Neural crest cell (in vitro differentiated cells): ENCODE results near the gene DOC2B. TPM values are rescaled to one million over a fixed set of nuclear protein-coding genes. Genes with fewer than 3 reads are reported as not detected.
A peak's percentile ranks its signal among the peaks of the same experiment; 100 is the strongest.
"Not testable (repeated sequence)": the region's sequence is repeated elsewhere in the genome, so short reads cannot be mapped to it uniquely, and the experiment has no call there.

ENCODE experiments used
- DNase-seq: peaks from one replicate; pipeline ENCODE4 v3.0.0; 2021; ENCODE audit warnings: low read depth, mixed read lengths, low spot score
- H3K27ac Mint-ChIP-seq: one replicate; pipeline ENCODE4 v1.8.0; 2021; ENCODE audit warnings: mild to moderate bottlenecking, mixed read lengths; ENCODE audit not compliant: unreplicated experiment
- H3K27me3 Mint-ChIP-seq: 2 replicates; pipeline ENCODE4 v1.8.0; 2021; ENCODE audit warnings: low read depth, mild to moderate bottlenecking, mixed read lengths
- H3K36me3 Mint-ChIP-seq: 2 replicates; pipeline ENCODE4 v1.8.0; 2021; ENCODE audit warnings: low read depth, mild to moderate bottlenecking, mixed read lengths
- H3K4me1 Mint-ChIP-seq: 2 replicates; pipeline ENCODE4 v1.8.0; 2021; ENCODE audit warnings: mixed read lengths
- H3K4me3 Mint-ChIP-seq: one replicate; pipeline ENCODE4 v1.8.0; 2021; ENCODE audit warnings: mild to moderate bottlenecking, mixed read lengths
- H3K9me3 Mint-ChIP-seq: 2 replicates; pipeline ENCODE4 v1.8.0; 2021; ENCODE audit warnings: mixed read lengths
- total RNA-seq: library from RNA; stranded (reverse); gene quantifications from 2 replicates; pipeline ENCODE4 v1.2.1, GENCODE V29; 2021
- TF ChIP-seq, protein P1 (sequence below): fragments of 200-600 bp; sonication (generic); conservative IDR thresholded peaks from 2 replicates; pipeline ENCODE4 v1.5.0; 2021; ENCODE audit warnings: antibody characterized with exemption, mild to moderate bottlenecking

Gene DOC2B
- total RNA-seq, 1 donor from 2014 or later: 0.91 TPM

DNA sequence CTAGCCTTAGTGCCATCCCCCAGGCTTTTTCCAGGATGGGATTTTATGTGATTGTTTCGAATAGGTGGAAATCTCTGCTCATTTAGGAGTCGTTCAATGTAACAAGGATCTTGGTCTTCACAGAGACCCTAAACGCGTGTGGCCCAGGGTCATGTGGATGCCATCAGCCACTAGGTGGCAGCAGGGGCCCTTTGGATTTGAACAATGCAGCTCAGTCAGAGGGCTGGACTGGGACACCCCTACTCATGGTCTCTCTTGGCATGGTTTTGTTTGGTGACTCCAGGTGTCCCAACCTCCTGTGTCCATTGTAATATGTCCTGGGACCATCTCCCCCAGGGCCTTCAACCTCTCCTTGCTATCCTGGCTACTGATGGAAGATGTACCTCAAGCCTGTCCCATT, 44.9 kb downstream of the DOC2B start:
- H3K27ac Mint-ChIP-seq, H3K9me3 Mint-ChIP-seq, H3K27me3 Mint-ChIP-seq, H3K4me1 Mint-ChIP-seq, H3K4me3 Mint-ChIP-seq, H3K36me3 Mint-ChIP-seq: not testable (repeated sequence)
- peak; percentile 82 for DNase-seq
- TF ChIP-seq, protein P1, sequence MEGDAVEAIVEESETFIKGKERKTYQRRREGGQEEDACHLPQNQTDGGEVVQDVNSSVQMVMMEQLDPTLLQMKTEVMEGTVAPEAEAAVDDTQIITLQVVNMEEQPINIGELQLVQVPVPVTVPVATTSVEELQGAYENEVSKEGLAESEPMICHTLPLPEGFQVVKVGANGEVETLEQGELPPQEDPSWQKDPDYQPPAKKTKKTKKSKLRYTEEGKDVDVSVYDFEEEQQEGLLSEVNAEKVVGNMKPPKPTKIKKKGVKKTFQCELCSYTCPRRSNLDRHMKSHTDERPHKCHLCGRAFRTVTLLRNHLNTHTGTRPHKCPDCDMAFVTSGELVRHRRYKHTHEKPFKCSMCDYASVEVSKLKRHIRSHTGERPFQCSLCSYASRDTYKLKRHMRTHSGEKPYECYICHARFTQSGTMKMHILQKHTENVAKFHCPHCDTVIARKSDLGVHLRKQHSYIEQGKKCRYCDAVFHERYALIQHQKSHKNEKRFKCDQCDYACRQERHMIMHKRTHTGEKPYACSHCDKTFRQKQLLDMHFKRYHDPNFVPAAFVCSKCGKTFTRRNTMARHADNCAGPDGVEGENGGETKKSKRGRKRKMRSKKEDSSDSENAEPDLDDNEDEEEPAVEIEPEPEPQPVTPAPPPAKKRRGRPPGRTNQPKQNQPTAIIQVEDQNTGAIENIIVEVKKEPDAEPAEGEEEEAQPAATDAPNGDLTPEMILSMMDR: peak; percentile 66

DNA sequence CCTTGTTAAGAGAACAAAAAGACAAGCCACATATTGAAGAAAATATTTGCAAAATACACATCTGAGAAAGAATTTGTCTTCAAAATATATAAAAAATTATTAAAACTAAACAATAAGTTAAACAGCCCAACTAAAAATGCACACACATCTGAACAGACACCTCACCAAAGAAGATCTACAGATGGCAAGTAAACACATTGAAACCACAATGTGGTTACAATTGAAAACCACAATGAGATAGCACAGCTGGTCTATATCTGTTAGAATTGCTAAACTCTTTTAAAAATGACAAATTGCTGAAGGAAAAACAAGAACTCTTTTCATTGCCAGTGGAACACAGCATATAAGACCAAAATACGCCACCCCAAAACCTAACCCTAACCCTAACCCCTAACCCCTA, 45.6 kb downstream of the DOC2B start:
- not testable (repeated sequence) for H3K4me1 Mint-ChIP-seq, H3K36me3 Mint-ChIP-seq, H3K27me3 Mint-ChIP-seq, H3K4me3 Mint-ChIP-seq, DNase-seq, H3K27ac Mint-ChIP-seq, H3K9me3 Mint-ChIP-seq

GRCh38 chr17:135022-135421, 46.4 kb downstream of the DOC2B start:
- H3K4me1 Mint-ChIP-seq, H3K27ac Mint-ChIP-seq, DNase-seq, H3K9me3 Mint-ChIP-seq, H3K4me3 Mint-ChIP-seq, H3K27me3 Mint-ChIP-seq, H3K36me3 Mint-ChIP-seq: not testable (repeated sequence)

- H3K27me3 Mint-ChIP-seq, H3K4me1 Mint-ChIP-seq, H3K4me3 Mint-ChIP-seq, H3K9me3 Mint-ChIP-seq, H3K36me3 Mint-ChIP-seq, H3K27ac Mint-ChIP-seq: not testable (repeated sequence)
- TF ChIP-seq, protein P1: peak; percentile 49
- peak; percentile 1 for DNase-seq
These were observed 47.1 kb downstream of the DOC2B start for GRCh38 chr17:134332-134785.

DNA sequence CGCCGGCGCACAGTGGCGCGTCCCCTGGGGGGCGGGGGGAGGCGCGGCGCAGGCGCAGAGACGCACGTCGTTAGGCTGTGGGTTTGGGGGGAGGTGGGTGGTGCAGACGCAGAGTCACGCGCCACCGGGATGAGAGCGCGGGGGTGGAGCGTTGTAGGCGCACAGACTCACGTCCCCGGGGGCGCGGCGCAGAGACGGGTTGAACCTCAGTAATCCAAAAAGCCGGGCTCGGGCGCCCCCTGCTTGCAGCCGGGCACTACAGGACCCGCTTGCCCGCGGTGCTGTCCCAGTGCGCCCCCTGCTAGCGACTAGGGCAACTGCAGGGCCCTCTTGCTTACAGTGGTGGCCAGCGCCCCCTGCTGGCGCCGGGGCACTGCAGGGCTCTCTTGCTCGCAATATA, 47.5 kb downstream of the DOC2B start:
- not testable (repeated sequence) for H3K4me1 Mint-ChIP-seq, H3K4me3 Mint-ChIP-seq, H3K36me3 Mint-ChIP-seq, DNase-seq, H3K27me3 Mint-ChIP-seq, H3K27ac Mint-ChIP-seq, H3K9me3 Mint-ChIP-seq

DNA sequence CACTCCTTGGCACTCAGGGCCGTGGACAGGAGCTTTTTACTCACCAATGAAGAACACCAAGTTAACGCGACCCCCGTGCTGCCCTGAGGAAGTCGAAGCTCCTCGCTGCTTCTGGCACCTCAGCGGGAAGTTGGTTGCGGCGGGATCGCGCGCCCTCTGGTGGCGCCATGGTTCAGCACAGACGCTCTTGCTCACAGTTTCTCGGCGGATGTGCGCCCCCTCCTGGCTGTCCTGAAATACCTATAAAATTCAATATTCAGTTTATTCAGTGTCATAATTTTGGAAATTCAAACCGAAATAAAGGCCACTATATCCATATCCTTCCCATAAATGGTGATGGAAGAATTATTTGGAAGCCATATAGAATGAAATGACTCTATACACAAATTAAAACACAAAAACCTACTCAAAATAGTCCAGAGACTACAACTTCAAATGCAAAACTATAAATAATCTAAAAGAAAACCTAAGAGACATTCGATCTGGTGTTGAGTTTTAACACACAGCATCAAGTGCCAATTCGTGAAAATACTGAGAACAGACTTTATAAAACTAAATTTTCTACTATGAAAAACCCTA, 63.0 kb downstream of the DOC2B start:
- H3K9me3 Mint-ChIP-seq, H3K27me3 Mint-ChIP-seq, H3K36me3 Mint-ChIP-seq, H3K4me1 Mint-ChIP-seq, H3K27ac Mint-ChIP-seq, H3K4me3 Mint-ChIP-seq: not testable (repeated sequence)
- TF ChIP-seq, protein P1: peak; percentile 56
- DNase-seq: peak; percentile 28

DNA sequence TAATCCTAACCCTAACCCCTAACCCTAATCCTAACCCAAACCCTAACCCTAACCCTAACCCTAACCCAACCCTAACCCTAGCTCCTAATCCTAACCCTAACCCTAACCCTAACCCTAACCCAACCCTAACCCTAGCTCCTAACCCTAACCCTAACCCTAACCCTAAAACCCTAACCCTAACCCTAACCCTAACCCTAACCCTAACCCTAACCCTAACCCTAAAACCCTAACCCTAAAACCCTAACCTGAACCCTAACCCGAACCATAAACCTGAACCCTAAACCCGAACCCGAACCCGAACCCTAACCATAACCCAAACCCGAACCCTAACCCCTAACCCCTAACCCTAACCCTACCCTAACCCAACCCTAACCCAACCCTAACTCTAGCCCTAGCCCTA, 68.3 kb downstream of the DOC2B start:
- H3K27ac Mint-ChIP-seq, DNase-seq, H3K27me3 Mint-ChIP-seq, H3K9me3 Mint-ChIP-seq, H3K4me1 Mint-ChIP-seq, H3K4me3 Mint-ChIP-seq, H3K36me3 Mint-ChIP-seq: not testable (repeated sequence)

Other genes starting within 250 kb of the DOC2B start
- not detected in 2 replicates for gene SCGB1C2, start 44.1 kb downstream of the DOC2B start, total RNA-seq
- 1.9 and 2.1 TPM in 2 replicates for gene RPH3AL, start 171.2 kb upstream of the DOC2B start, total RNA-seq